Glomerular endothelial cell (primary cell): ENCODE data around the gene FADS3. TPM values are rescaled to one million over a fixed set of nuclear protein-coding genes. Genes with fewer than 3 reads are reported as not detected.

Experiments
- DNase-seq: peaks from one replicate; pipeline ENCODE4 v3.0.0-alpha.2; 2011; ENCODE audit warnings: low read depth, low spot score; ENCODE audit errors: extremely low read depth
- total RNA-seq: library from RNA; depleted of rRNA; stranded (reverse); fragments of >200 nt; gene quantifications from 2 replicates; pipeline ENCODE4 v1.2.3, GENCODE V29; 2015

The FADS3 gene
- total RNA-seq = 239 and 393 TPM in 2 replicates

- no peak for DNase-seq
These were observed at the start of gene FADS3 for GRCh38 chr11:61891331-61892084. Gene FADS3, minus strand, starts transcription at chr11:61891545. Its CDS starts 164 bp downstream, at chr11:61891381.

- DNase-seq = no peak
These were observed 49.1 kb upstream of the FADS3 start for GRCh38 chr11:61940466-61940865.

GRCh38 chr11:61935861-61936260 is 44.5 kb upstream of the FADS3 start:
- DNase-seq = no peak

- no peak for DNase-seq
These were observed 39.6 kb upstream of the FADS3 start for GRCh38 chr11:61930933-61931332.

- DNase-seq = no peak
These were observed 37.3 kb upstream of the FADS3 start for GRCh38 chr11:61928606-61929005.

GRCh38 chr11:61927501-61927900 is 36.2 kb upstream of the FADS3 start:
- DNase-seq = no peak

- no peak for DNase-seq
These were observed 34.9 kb upstream of the FADS3 start for GRCh38 chr11:61926235-61926634.

- no peak for DNase-seq
These were observed 34.4 kb upstream of the FADS3 start for GRCh38 chr11:61925736-61926135.

- DNase-seq = no peak
These were observed 32.7 kb upstream of the FADS3 start for GRCh38 chr11:61924064-61924455.

- DNase-seq = no peak
These were observed 32.1 kb upstream of the FADS3 start for GRCh38 chr11:61923166-61924063.

- no peak for DNase-seq
These were observed 31.2 kb upstream of the FADS3 start for GRCh38 chr11:61922539-61922938.

- no peak for DNase-seq
These were observed 30.1 kb upstream of the FADS3 start for GRCh38 chr11:61921446-61921845.

GRCh38 chr11:61919705-61920631 is 28.6 kb upstream of the FADS3 start:
- no peak for DNase-seq

- no peak for DNase-seq
These were observed 27.8 kb upstream of the FADS3 start for GRCh38 chr11:61918938-61919704.

GRCh38 chr11:61918251-61918937 is 27.0 kb upstream of the FADS3 start:
- DNase-seq = no peak

- no peak for DNase-seq
These were observed 26.2 kb upstream of the FADS3 start, which contains the start of gene RAB3IL1 for GRCh38 chr11:61917334-61918109. Gene RAB3IL1, minus strand, starts transcription at chr11:61917566. Its CDS starts 199 bp downstream, at chr11:61917367.

- DNase-seq = no peak
These were observed 25.5 kb upstream of the FADS3 start for GRCh38 chr11:61916737-61917333.
